Measurements from ENCODE around the gene IL1F10.

The IL1F10 gene

GRCh38 chr2:113081488-113082210 is 13.9 kb downstream of the IL1F10 start:
- TF ChIP-seq POLR2AphosphoS5 (IDR thresholded peaks at IDR 0.05; ENCODE audit: low read depth), result no peak
- TF ChIP-seq CTCF (IDR thresholded peaks at IDR 0.05; ENCODE audit: insufficient read depth, low read length), result no peak
- TF ChIP-seq GABPA (IDR thresholded peaks at IDR 0.05; ENCODE audit: low read depth), result no peak
- TF ChIP-seq SPI1 (IDR thresholded peaks at IDR 0.05; ENCODE audit: borderline replicate concordance, low read depth), result no peak
- TF ChIP-seq REST (IDR thresholded peaks at IDR 0.05; ENCODE audit: insufficient replicate concordance, low read depth), result no peak
- Histone ChIP-seq H3K27me3 (ENCODE audit: insufficient read depth, poor library complexity, severe bottlenecking) (no peaks in the 10 kb centered on the region), H3K4me3 (replicated peaks; ENCODE audit: insufficient read depth, low read length) (no peak overlapping the region), H3K27ac (replicated peaks) (no peak overlapping the region)
- no peak for DNase-seq (ENCODE audit: low read depth in 1 of 2, low spot score in 1 of 2)

GRCh38 chr2:113083296-113083695 is 15.5 kb downstream of the IL1F10 start:
- TF ChIP-seq POLR2AphosphoS5 (IDR thresholded peaks at IDR 0.05; ENCODE audit: low read depth) (no peak), GABPA (IDR thresholded peaks at IDR 0.05; ENCODE audit: low read depth) (no peak), REST (IDR thresholded peaks at IDR 0.05; ENCODE audit: insufficient replicate concordance, low read depth) (no peak), CTCF (IDR thresholded peaks at IDR 0.05; ENCODE audit: insufficient read depth, low read length) (no peak), SPI1 (IDR thresholded peaks at IDR 0.05; ENCODE audit: borderline replicate concordance, low read depth) (no peak)
- no peaks in the 10 kb centered on the region for H3K27me3 ChIP-seq (ENCODE audit: insufficient read depth, poor library complexity, severe bottlenecking)
- H3K27ac ChIP-seq (replicated peaks), result no peak overlapping the region
- no peak for DNase-seq (ENCODE audit: low read depth in 1 of 2, low spot score in 1 of 2)
- no peak overlapping the region for H3K4me3 ChIP-seq (replicated peaks; ENCODE audit: insufficient read depth, low read length)

- peak in 1 of 2 experiments; percentile 15 for DNase-seq (ENCODE audit: low read depth in 1 of 2, low spot score in 1 of 2)
- Histone ChIP-seq H3K27ac (replicated peaks) (no peak overlapping the region), H3K4me3 (replicated peaks; ENCODE audit: insufficient read depth, low read length) (no peak overlapping the region), H3K27me3 (ENCODE audit: insufficient read depth, poor library complexity, severe bottlenecking) (no peaks in the 10 kb centered on the region)
- TF ChIP-seq CTCF (IDR thresholded peaks at IDR 0.05; ENCODE audit: insufficient read depth, low read length), result peak; percentile 39
- no peak for TF ChIP-seq REST (IDR thresholded peaks at IDR 0.05; ENCODE audit: insufficient replicate concordance, low read depth)
Measured at GRCh38 chr2:113084249-113085000, 16.7 kb downstream of the IL1F10 start.

All from HL-60 (cell line).